ENCODE measurements around the gene HCCS.
A peak's percentile ranks its signal among the peaks of the same experiment; 100 is the strongest.
"Not testable (repeated sequence)": the region's sequence is repeated elsewhere in the genome, so short reads cannot be mapped to it uniquely, and the experiment has no call there.

HCCS gene

GRCh38 chrX:11111037-11111851 lies at the start of gene HCCS:
Gene HCCS, plus strand, starts transcription at chrX:11111332. Its CDS starts 729 bp downstream, at chrX:11112061.
- peak; percentile 72 for DNase-seq

GRCh38 chrX:11064276-11064675 lies 46.9 kb upstream of the HCCS start:
- DNase-seq, result no peak

GRCh38 chrX:11064851-11065600 lies 46.1 kb upstream of the HCCS start:
- DNase-seq, result no peak

- no peak for DNase-seq
Observed at GRCh38 chrX:11066812-11067211, 44.3 kb upstream of the HCCS start.

GRCh38 chrX:11073381-11073780 lies 37.8 kb upstream of the HCCS start:
- no peak for DNase-seq

GRCh38 chrX:11080741-11081305 lies 30.3 kb upstream of the HCCS start:
- DNase-seq, result no peak

GRCh38 chrX:11081511-11081910 lies 29.6 kb upstream of the HCCS start:
- no peak for DNase-seq

- DNase-seq, result no peak
Observed at GRCh38 chrX:11085305-11085704, 25.8 kb upstream of the HCCS start.

GRCh38 chrX:11089802-11090201 lies 21.3 kb upstream of the HCCS start:
- no peak for DNase-seq

GRCh38 chrX:11097933-11098332 lies 13.2 kb upstream of the HCCS start:
- DNase-seq, result no peak

- no peak for DNase-seq
Observed at GRCh38 chrX:11099465-11099864, 11.7 kb upstream of the HCCS start.

GRCh38 chrX:11100281-11101035 lies 10.7 kb upstream of the HCCS start:
- peak; percentile 47 for DNase-seq

GRCh38 chrX:11103006-11103405 lies 8.1 kb upstream of the HCCS start:
- no peak for DNase-seq

- no peak for DNase-seq
Observed at GRCh38 chrX:11103751-11104150, 7.4 kb upstream of the HCCS start.

GRCh38 chrX:11105080-11105479 lies 6.1 kb upstream of the HCCS start:
- no peak for DNase-seq

GRCh38 chrX:11108253-11108941 lies 2.7 kb upstream of the HCCS start:
- DNase-seq, result no peak

GRCh38 chrX:11109968-11110367 lies 1.2 kb upstream of the HCCS start:
- DNase-seq, result no peak

- DNase-seq, result no peak
Observed at GRCh38 chrX:11111947-11112346, 815 bp downstream of the HCCS start.

- no peak for DNase-seq
Observed at GRCh38 chrX:11113731-11114130, 2.6 kb downstream of the HCCS start.

GRCh38 chrX:11117745-11118144 lies 6.6 kb downstream of the HCCS start:
- no peak for DNase-seq

GRCh38 chrX:11119313-11119943 lies 8.3 kb downstream of the HCCS start:
- no peak for DNase-seq

- not testable (repeated sequence) for DNase-seq
Observed at GRCh38 chrX:11123087-11123486, 12.0 kb downstream of the HCCS start.

Data from NCI-H2171 treated with DMSO at 0.1 percent for 48 hours (cell line).